Subcutaneous adipose tissue (tissue), 4 donors: ENCODE results near the gene GNL2. TPM values are rescaled to one million over a fixed set of nuclear protein-coding genes. Genes with fewer than 3 reads are reported as not detected.

Experiments
- total RNA-seq, 4 donors: library from RNA; depleted of rRNA; stranded (reverse); fragments of >200 nt; gene quantifications; one replicate each; pipeline ENCODE4 v1.1.0, GENCODE V29; 2016
- TF ChIP-seq, protein P1 (sequence below): fragments of 450-650 bp; IDR thresholded peaks from one replicate; pipeline ENCODE4 v1.5.1; 2016; ENCODE audit warnings: low read depth, mild to moderate bottlenecking, control low read depth, antibody characterized with exemption, moderate library complexity

The GNL2 gene
- total RNA-seq, 4 donors from 2014 or later = 24.7 to 63.9 (median 36.9) TPM

DNA sequence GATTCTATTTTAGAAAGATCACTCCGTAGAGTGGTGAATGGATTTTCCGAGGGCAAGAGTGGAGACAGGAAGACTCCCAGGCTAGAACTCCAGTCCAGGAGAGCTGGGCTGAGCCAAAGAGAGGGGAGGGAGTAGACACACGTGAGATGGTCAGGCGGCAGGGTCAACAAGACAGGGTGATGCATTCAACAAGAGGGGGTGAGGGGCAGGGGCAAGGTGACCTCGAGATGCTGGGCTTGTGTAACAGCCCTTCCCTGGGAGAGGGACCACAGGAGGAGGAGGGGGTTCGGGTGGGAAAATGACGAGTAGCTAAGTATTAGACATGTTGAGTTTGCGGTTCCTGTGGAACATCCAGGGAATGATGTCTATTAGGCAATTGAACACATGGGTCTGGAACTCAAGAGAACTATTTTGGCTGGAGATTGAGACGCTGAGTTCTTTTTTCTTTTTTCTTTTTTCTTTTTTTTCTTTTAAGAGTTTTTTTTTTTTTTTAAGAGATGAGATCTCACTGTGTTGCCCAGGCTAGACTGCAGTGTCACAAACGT, 25.7 kb upstream of the GNL2 start:
- TF ChIP-seq, protein P1, sequence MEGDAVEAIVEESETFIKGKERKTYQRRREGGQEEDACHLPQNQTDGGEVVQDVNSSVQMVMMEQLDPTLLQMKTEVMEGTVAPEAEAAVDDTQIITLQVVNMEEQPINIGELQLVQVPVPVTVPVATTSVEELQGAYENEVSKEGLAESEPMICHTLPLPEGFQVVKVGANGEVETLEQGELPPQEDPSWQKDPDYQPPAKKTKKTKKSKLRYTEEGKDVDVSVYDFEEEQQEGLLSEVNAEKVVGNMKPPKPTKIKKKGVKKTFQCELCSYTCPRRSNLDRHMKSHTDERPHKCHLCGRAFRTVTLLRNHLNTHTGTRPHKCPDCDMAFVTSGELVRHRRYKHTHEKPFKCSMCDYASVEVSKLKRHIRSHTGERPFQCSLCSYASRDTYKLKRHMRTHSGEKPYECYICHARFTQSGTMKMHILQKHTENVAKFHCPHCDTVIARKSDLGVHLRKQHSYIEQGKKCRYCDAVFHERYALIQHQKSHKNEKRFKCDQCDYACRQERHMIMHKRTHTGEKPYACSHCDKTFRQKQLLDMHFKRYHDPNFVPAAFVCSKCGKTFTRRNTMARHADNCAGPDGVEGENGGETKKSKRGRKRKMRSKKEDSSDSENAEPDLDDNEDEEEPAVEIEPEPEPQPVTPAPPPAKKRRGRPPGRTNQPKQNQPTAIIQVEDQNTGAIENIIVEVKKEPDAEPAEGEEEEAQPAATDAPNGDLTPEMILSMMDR = no peak

DNA sequence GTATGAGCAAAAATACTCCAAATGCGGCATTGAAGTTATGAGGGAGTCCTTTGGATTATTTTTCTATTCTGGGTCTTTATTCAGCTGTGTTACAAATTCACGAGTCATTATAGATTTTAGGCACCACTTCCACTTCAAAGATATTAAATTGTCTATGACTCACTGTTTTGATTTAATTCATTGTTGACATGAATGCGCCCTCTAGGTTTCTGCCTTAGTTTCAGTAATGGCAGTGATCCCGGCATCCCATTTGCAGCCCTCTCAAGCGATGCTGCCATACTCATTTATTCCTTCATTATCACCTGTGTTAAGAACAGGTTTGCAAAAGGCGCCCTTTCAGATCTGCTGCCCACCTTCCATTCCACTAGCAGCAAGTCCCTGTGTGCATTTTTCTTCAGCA, 25.0 kb upstream of the GNL2 start:
- TF ChIP-seq, protein P1 = no peak

DNA sequence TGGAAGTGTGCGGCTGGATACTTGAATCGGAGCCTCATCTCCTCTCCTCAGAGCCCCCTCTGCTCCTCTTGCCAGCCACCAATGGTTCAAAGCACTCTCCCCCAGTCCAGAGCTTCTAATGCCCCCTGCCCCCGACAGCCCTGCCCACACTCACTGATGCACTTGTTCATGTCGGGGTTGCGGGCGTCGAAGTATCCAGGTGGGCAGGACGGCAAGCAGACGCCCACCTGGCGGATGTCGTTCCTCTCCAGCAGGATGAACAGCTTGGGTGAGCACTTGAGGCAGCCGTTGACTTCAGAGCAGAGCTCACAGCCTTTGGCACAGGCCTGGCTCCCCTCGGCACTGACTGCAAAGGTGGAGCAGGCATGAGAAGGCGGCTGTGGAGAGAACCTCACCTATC, 20.6 kb upstream of the GNL2 start:
- TF ChIP-seq, protein P1 = no peak

DNA sequence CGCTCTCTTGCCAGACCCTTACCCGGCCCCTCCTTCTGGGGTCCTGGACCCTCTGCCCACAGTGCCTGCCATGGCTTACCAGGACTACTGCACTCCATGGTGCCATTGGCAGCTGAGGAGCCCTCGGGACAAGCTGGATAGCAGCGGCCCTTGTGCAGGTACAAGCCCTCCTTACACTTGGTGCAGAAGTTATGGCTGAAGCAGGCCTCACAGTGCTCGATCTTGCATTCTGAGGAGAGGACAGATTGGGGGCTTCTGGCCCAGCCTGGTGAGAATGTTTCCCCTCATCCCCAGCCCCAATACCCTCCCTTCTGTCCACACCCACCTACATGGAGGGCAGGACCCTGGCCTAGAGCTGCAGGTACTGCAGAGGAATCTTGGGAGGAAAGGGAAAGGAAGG, 18.4 kb upstream of the GNL2 start:
- TF ChIP-seq, protein P1 = no peak

DNA sequence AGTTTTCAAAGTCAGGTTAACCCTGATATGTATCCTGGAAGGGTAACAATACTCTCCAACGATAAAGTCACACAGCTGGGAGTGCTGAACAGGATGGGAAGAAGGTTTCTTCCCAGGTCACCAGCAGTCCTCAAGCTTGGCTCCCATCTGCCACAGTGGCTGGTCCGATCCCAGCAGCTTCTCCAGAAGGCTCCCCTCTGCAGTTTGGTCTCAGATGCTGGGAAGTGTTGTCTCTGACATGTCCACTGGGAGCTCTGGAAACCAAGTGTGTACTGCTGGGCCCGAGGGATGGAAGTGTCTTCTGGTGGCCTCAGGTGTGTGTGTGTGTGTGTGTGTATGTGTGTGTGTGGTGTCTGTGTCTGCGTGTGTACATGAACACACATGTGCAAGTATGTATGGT, 16.4 kb upstream of the GNL2 start:
- TF ChIP-seq, protein P1 = no peak

DNA sequence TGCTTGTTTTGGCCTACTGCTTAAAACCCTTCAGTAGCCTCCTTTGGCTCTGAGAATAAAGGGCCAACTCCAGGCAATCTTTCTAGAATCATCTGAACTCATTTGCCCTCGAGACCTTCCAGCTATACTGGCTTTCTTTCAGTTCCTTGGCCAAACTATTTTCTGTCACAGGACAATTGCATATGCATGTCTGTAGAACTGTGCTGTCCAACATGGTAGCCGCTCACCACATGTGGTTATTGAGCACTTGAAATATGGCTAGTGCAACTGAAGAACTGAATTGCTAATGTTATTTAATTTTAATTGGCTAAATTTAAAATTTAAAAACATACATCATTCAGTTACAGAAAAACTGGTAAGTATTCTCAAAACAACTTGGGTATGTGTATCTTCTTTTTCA, 14.3 kb upstream of the GNL2 start:
- TF ChIP-seq, protein P1 = no peak

DNA sequence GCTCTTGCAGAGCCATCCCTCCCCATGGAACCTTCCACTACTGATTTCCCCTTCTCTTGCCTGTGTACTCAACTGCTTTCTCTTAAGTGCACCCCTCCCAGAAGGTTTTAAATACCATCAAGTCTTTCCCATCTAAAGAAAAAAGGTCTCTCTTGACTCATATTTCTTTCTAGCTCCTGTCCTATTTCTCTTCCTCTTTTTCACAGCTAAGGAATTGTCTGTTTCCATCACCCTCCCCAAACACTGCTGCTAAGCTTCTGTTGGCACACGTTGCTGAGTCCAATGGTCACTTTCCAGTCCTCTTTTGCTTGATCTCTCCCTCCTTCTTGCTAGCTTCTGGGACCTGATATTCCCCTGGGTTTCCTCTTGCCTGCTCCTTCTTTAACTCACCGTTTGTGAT, 13.3 kb upstream of the GNL2 start:
- TF ChIP-seq, protein P1 = no peak
